ENCODE results near the gene MBP.

The MBP gene

GRCh38 chr18:77132369-77133050, at the start of gene MBP:
TSS of gene MBP (minus strand) at chr18:77132783. CDS start at chr18:77105261, 27,522 bp downstream.
- FAIRE-seq (no peak), DNase-seq (ENCODE audit: insufficient read length, low spot score) (no peak)

GRCh38 chr18:77181950-77182707, 49.5 kb upstream of the MBP start:
- DNase-seq (ENCODE audit: insufficient read length, low spot score) (no peak), FAIRE-seq (no peak)

- FAIRE-seq: no peak
- no peak for DNase-seq (ENCODE audit: insufficient read length, low spot score)
Observed at GRCh38 chr18:77178559-77178958, 46.0 kb upstream of the MBP start.

- no peak for DNase-seq (ENCODE audit: insufficient read length, low spot score)
- FAIRE-seq: no peak
Observed at GRCh38 chr18:77177009-77177408, 44.4 kb upstream of the MBP start.

- FAIRE-seq (no peak), DNase-seq (ENCODE audit: insufficient read length, low spot score) (no peak)
Observed at GRCh38 chr18:77173275-77174030, 40.9 kb upstream of the MBP start.

- no peak for FAIRE-seq
- DNase-seq (ENCODE audit: insufficient read length, low spot score): no peak
Observed at GRCh38 chr18:77170890-77171410, 38.4 kb upstream of the MBP start.

GRCh38 chr18:77168811-77169311, 36.3 kb upstream of the MBP start:
- FAIRE-seq (no peak), DNase-seq (ENCODE audit: insufficient read length, low spot score) (no peak)

- DNase-seq (ENCODE audit: insufficient read length, low spot score): no peak
- FAIRE-seq: no peak
Observed at GRCh38 chr18:77167251-77167650, 34.7 kb upstream of the MBP start.

- FAIRE-seq (no peak), DNase-seq (ENCODE audit: insufficient read length, low spot score) (no peak)
Observed at GRCh38 chr18:77166523-77166922, 33.9 kb upstream of the MBP start.

- FAIRE-seq (no peak), DNase-seq (ENCODE audit: insufficient read length, low spot score) (no peak)
Observed at GRCh38 chr18:77165503-77166188, 33.1 kb upstream of the MBP start.

- DNase-seq (ENCODE audit: insufficient read length, low spot score) (no peak), FAIRE-seq (no peak)
Observed at GRCh38 chr18:77164763-77165485, 32.3 kb upstream of the MBP start.

GRCh38 chr18:77164026-77164425, 31.4 kb upstream of the MBP start:
- DNase-seq (ENCODE audit: insufficient read length, low spot score) (no peak), FAIRE-seq (no peak)

- DNase-seq (ENCODE audit: insufficient read length, low spot score): no peak
- FAIRE-seq: no peak
Observed at GRCh38 chr18:77162580-77162979, 30.0 kb upstream of the MBP start.

GRCh38 chr18:77161961-77162360, 29.4 kb upstream of the MBP start:
- no peak for FAIRE-seq
- no peak for DNase-seq (ENCODE audit: insufficient read length, low spot score)

- DNase-seq (ENCODE audit: insufficient read length, low spot score) (no peak), FAIRE-seq (no peak)
Observed at GRCh38 chr18:77161383-77161782, 28.8 kb upstream of the MBP start.

GRCh38 chr18:77160515-77160914, 27.9 kb upstream of the MBP start:
- DNase-seq (ENCODE audit: insufficient read length, low spot score) (no peak), FAIRE-seq (no peak)

GRCh38 chr18:77157312-77157711, 24.7 kb upstream of the MBP start:
- no peak for FAIRE-seq
- DNase-seq (ENCODE audit: insufficient read length, low spot score): no peak

- no peak for DNase-seq (ENCODE audit: insufficient read length, low spot score)
Observed at GRCh38 chr18:77155031-77155430, 22.4 kb upstream of the MBP start.

GRCh38 chr18:77153404-77153803, 20.8 kb upstream of the MBP start:
- DNase-seq (ENCODE audit: insufficient read length, low spot score) (no peak), FAIRE-seq (no peak)

More at GRCh38 chr18:77155031-77155430, 22.4 kb upstream of the MBP start:
- no peak for FAIRE-seq

All from HTR-8/SVneo (cell line).